ENCODE data around the gene PAQR5. TPM values are rescaled to one million over a fixed set of nuclear protein-coding genes. Genes with fewer than 3 reads are reported as not detected.
A peak's percentile ranks its signal among the peaks of the same experiment; 100 is the strongest.

PAQR5 gene
- total and polyA plus RNA-seq, 9 of the 15 experiments (the other 6 are each of a cell fraction or from before 2014, with no cell fraction given), result 0.04 to 0.08 TPM; not detected in 7

DNA sequence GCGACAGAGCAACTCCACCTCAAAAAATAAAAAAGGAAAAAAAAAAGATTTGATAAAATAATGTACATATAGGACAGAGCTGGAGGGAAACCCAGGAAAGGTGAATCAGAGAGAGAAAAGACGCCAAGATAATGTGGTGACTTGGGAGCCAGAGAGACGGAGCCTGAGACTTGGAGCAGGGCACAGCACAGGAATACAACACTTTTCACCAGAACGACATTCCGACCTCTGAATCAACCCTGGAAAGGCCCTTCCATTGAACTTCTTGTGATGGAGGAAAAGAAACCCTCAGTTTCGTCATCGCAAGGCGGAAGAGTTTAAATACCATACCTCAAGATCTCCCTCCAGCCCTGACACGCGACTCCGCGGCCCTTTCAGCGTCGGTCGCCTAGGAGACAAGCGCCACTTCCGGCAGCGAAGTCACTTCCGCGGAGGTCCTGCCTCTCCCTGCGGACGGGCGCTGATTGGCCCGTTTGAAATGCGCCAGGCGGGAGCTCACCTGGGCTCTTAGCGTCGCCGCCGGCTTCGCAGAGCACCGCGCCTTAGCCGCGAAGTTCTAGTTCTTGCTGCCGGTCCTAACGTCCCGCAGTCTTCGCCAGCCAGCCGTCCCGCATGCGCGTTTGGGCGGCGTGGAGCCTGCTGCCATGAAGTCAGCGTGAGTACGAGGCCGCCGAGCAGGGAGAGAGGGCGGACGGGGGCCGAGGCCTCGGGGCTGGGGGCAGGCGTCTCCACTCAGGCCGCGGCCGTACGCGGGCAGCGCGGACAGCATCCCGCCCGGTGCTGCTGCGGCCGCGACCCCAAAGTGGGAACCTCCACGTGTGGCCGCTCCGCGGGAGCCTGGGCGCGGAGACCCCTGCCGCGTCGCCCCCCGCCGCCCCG is 115.3 kb downstream of the PAQR5 start, which contains the start of gene KIF23 (continued):
- TF ChIP-seq SIN3A (IDR thresholded peaks at IDR 0.05; ENCODE audit: borderline replicate concordance in 2 of 2, control insufficient read depth in 1 of 2, low read depth in 2 of 2, low read length in 2 of 2) (peak; percentile 96 to 98), CBX3 (IDR thresholded peaks at IDR 0.05; ENCODE audit: borderline replicate concordance in 1 of 2, low read length in 2 of 2) (peak in 1 of 2 experiments; percentile 40; a peak in 1 of 3 replicates), FOS (IDR thresholded peaks at IDR 0.05; ENCODE audit: extremely low read depth, insufficient read length) (peak; percentile 58), FOXK2 (conservative IDR thresholded peaks at IDR 0.05 in 1 of 2, IDR thresholded peaks at IDR 0.05 in 1 of 2; ENCODE audit: low read depth in 2 of 2) (peak in 1 of 2 experiments; percentile 32; a peak in 1 of 4 replicates), PHF8 (IDR thresholded peaks at IDR 0.05; ENCODE audit: borderline replicate concordance, low read length) (peak; percentile 84; the same call in 1 of the 2 replicates), GTF2E2 (tag; IDR thresholded peaks at IDR 0.05) (peak; percentile 55; the same call in 1 of the 2 replicates), NCOA4 (IDR thresholded peaks at IDR 0.05; ENCODE audit: partially characterized antibody) (no peak), ZNF140 (CRISPR knock-in tag; IDR thresholded peaks at IDR 0.05) (no peak), PHTF2 (CRISPR knock-in tag; IDR thresholded peaks at IDR 0.05) (no peak), HDAC2 (IDR thresholded peaks at IDR 0.05) (peak; percentile 90), ATF7 (IDR thresholded peaks at IDR 0.05) (peak; percentile 72), ZNF766 (CRISPR knock-in tag; conservative IDR thresholded peaks at IDR 0.05) (peak; percentile 74), STAG1 (CRISPR knock-in tag; IDR thresholded peaks at IDR 0.05; ENCODE audit: borderline replicate concordance) (peak; percentile 12; the same call in 1 of the 2 replicates), C11orf30 (IDR thresholded peaks at IDR 0.05; ENCODE audit: low read depth) (peak; percentile 9; the same call in 1 of the 2 replicates), SAFB2 (IDR thresholded peaks at IDR 0.05; ENCODE audit: borderline replicate concordance, low read depth, low read length, severe bottlenecking) (no peak), NEUROD1 (IDR thresholded peaks at IDR 0.05; ENCODE audit: borderline replicate concordance, low read depth, low read length, partially characterized antibody) (peak; percentile 59), CBX1 (IDR thresholded peaks at IDR 0.05; ENCODE audit: low read depth) (0 out of 2 replicates have a peak, but pooled peaks have one; percentile 36)
- TF ChIP-seq, protein P1, sequence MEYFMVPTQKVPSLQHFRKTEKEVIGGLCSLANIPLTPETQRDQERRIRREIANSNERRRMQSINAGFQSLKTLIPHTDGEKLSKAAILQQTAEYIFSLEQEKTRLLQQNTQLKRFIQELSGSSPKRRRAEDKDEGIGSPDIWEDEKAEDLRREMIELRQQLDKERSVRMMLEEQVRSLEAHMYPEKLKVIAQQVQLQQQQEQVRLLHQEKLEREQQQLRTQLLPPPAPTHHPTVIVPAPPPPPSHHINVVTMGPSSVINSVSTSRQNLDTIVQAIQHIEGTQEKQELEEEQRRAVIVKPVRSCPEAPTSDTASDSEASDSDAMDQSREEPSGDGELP (CRISPR knock-in tag; IDR thresholded peaks at IDR 0.05; ENCODE audit: borderline replicate concordance), result peak; percentile 93
- TF ChIP-seq, protein P2, sequence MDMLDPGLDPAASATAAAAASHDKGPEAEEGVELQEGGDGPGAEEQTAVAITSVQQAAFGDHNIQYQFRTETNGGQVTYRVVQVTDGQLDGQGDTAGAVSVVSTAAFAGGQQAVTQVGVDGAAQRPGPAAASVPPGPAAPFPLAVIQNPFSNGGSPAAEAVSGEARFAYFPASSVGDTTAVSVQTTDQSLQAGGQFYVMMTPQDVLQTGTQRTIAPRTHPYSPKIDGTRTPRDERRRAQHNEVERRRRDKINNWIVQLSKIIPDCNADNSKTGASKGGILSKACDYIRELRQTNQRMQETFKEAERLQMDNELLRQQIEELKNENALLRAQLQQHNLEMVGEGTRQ (CRISPR knock-in tag; IDR thresholded peaks at IDR 0.05), result no peak
- TF ChIP-seq, protein P3, sequence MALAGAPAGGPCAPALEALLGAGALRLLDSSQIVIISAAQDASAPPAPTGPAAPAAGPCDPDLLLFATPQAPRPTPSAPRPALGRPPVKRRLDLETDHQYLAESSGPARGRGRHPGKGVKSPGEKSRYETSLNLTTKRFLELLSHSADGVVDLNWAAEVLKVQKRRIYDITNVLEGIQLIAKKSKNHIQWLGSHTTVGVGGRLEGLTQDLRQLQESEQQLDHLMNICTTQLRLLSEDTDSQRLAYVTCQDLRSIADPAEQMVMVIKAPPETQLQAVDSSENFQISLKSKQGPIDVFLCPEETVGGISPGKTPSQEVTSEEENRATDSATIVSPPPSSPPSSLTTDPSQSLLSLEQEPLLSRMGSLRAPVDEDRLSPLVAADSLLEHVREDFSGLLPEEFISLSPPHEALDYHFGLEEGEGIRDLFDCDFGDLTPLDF (CRISPR knock-in tag; IDR thresholded peaks at IDR 0.05), result peak; percentile 91; the same call in 1 of the 2 replicates
